GM18502 (cell line): ENCODE results near the gene FGFBP1.

Experiments
- ATAC-seq: cut with Tn5 transposase; IDR thresholded peaks from one replicate; pipeline ENCODE4 v1.9.1; 2021; ENCODE audit warnings: mild to moderate bottlenecking; ENCODE audit not compliant: unreplicated experiment, poor library complexity

Gene FGFBP1

GRCh38 chr4:15938640-15939039 lies at the start of gene FGFBP1:
Gene FGFBP1, minus strand, starts transcription at chr4:15938740. Its CDS starts 2,108 bp downstream, at chr4:15936632.
- ATAC-seq, result no peak

GRCh38 chr4:15988222-15988621 lies 49.7 kb upstream of the FGFBP1 start:
- no peak for ATAC-seq

GRCh38 chr4:15986907-15987306 lies 48.4 kb upstream of the FGFBP1 start:
- ATAC-seq, result no peak

- no peak for ATAC-seq
Measured at GRCh38 chr4:15983610-15984009, 45.1 kb upstream of the FGFBP1 start.

- no peak for ATAC-seq
Measured at GRCh38 chr4:15982842-15983524, 44.4 kb upstream of the FGFBP1 start.

GRCh38 chr4:15976456-15977447 lies 38.2 kb upstream of the FGFBP1 start:
- no peak for ATAC-seq

GRCh38 chr4:15971068-15971801 lies 32.7 kb upstream of the FGFBP1 start:
- no peak for ATAC-seq

GRCh38 chr4:15968551-15969300 lies 30.2 kb upstream of the FGFBP1 start:
- ATAC-seq, result no peak

- no peak for ATAC-seq
Measured at GRCh38 chr4:15965325-15965724, 26.8 kb upstream of the FGFBP1 start.

- ATAC-seq, result no peak
Measured at GRCh38 chr4:15964159-15964558, 25.6 kb upstream of the FGFBP1 start.

- peak; percentile 70 for ATAC-seq
Measured at GRCh38 chr4:15963576-15963975, 25.0 kb upstream of the FGFBP1 start.

GRCh38 chr4:15963001-15963451 lies 24.5 kb upstream of the FGFBP1 start, which contains the start of gene FGFBP2:
Gene FGFBP2, minus strand, starts transcription at chr4:15963175. Its CDS starts 46 bp downstream, at chr4:15963129.
- ATAC-seq, result peak; percentile 61

- no peak for ATAC-seq
Measured at GRCh38 chr4:15961781-15962510, 23.4 kb upstream of the FGFBP1 start.

GRCh38 chr4:15958562-15958961 lies 20.0 kb upstream of the FGFBP1 start:
- ATAC-seq, result no peak

GRCh38 chr4:15956179-15956850 lies 17.8 kb upstream of the FGFBP1 start:
- ATAC-seq, result peak; percentile 98

GRCh38 chr4:15955670-15956069 lies 17.1 kb upstream of the FGFBP1 start:
- peak; percentile 8 for ATAC-seq

- no peak for ATAC-seq
Measured at GRCh38 chr4:15953625-15954024, 15.1 kb upstream of the FGFBP1 start.

- no peak for ATAC-seq
Measured at GRCh38 chr4:15951781-15952180, 13.2 kb upstream of the FGFBP1 start.

- no peak for ATAC-seq
Measured at GRCh38 chr4:15948826-15949225, 10.3 kb upstream of the FGFBP1 start.
